GM18502 (cell line): ENCODE results near the gene SMAD2.

Source experiments
- ATAC-seq: cut with Tn5 transposase; IDR thresholded peaks from one replicate; pipeline ENCODE4 v1.9.1; 2021; ENCODE audit warnings: mild to moderate bottlenecking; ENCODE audit not compliant: unreplicated experiment, poor library complexity

Gene SMAD2

DNA sequence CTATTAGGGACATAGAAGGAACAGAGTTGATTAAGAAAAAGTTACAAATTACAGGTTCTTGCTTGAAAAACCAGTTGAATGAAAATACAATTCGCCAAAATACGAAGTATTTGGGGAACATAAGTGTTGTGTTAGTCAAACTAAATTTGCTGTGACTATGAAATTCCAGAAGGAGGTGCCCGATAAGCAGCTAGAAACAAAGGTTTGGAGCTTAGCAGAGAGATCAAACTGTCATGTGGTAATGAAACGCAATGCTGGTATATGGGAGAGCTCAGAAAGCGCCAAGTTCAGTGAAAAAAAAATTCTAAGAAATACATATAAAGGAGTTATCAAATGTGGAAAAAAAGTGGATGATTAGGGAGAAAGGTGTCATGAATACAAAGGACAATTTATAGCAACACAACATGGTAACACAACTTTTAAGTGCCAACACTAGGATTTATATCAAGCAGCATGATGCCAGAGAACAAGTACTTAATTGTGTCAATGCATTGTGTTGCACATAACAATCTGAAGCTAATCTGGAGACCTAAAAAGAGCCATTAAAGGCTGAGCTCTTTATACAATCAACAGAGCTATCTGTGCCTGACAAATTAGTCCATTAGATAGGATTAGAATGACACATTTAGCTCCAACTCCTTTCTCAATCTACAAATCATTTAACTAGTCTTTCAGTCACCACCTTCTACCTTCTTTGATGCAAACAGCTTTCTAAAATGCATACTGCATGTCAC is 31.2 kb downstream of the SMAD2 start:
- no peak for ATAC-seq

DNA sequence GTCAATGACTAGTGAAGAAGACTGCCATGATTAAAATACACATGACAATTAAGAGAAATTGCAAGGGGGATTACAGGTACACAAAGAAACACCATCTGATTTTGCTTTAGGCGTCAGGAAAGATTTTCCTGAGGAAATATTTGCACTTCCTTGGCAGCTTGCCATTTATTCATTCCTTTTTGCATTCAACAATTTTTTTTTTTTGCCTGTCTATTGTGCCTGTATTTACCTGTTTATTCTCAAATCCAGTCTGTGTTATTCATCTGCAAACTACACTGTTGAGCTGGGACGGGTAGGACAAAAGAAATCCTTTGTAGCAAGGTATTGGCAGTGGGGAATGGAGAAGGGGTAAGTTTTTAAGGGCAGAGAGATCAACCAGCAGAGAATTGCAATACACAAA is 31.8 kb downstream of the SMAD2 start:
- ATAC-seq, result no peak

DNA sequence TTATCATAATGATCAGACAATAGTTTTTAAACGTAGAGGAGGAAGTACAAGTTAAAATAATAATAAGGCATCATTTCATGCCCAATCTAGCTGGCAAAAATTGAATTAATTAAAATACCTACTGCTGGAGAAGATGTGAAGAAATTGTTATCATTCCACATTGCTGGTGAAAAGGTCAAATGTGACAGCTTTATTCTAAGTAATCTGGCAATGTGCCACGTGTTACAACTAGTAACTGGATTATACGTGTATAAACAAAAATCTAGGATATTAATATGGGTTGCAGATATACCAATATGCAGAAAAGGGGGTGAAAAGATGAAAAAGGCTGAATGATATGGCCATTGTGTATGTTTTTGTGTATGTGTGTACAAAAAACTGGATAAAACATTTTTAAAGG is 32.4 kb downstream of the SMAD2 start:
- ATAC-seq, result no peak

- no peak for ATAC-seq
Observed at GRCh38 chr18:47895565-47896250, 34.8 kb downstream of the SMAD2 start.

DNA sequence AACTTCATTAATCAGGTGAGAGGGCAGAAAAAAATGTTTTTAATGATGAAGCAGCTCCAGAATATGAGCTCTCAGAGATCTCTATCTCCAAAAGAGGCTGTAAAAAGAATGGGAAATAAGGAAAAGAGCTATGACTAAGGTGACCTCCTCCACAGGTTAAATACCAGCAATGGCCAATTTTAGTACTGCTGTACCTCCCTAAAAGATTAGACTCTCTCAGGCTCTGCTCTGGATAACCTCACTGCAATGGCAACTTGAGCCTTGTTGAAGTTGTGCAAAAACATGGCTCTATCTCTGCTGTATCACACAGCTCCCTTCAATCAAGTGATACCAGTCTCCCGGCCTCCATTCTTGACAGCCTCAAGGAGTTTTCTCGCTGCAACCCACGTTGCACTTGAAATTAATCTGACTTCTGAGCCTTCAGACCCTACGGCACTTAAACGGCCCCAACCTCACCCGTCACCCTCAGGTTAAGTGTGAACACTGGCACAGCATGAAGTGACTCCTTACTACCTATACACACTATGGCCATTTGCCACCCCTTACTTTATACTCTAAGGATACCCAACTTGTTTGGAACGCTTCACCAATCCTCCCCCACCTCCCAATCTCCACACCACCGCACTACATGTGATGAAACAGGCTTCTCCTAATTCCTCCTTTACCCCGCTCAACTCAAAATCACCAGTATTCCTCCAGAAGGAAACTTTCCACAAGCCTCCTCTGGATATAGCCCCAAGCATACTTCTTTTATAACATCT is 36.3 kb downstream of the SMAD2 start:
- ATAC-seq, result no peak

GRCh38 chr18:47893047-47893446 is 37.4 kb downstream of the SMAD2 start:
- no peak for ATAC-seq

DNA sequence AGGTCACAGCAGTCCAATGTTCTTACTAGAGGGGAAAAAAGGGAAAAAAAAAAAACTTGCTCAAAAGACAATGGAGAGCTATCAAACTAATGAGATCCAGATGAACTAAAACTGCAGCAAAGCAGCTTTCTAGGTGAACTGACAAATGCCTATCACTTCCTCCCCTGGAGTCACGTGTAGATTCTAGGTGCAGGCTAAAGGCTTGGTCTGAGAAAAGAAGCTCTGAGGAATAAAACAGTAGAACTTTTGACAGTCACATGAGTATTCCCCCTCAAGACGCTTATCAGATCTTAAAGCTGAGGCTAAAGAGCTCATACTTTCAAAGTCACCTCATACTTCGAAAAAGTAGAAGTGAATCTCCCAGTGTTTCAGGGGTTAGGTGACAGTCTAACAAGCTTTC is 42.3 kb downstream of the SMAD2 start:
- no peak for ATAC-seq

GRCh38 chr18:47887227-47887626 is 43.2 kb downstream of the SMAD2 start:
- no peak for ATAC-seq

- ATAC-seq, result no peak
Observed at GRCh38 chr18:47883771-47884413, 46.6 kb downstream of the SMAD2 start.

GRCh38 chr18:47882641-47883040 is 47.8 kb downstream of the SMAD2 start:
- ATAC-seq, result no peak

DNA sequence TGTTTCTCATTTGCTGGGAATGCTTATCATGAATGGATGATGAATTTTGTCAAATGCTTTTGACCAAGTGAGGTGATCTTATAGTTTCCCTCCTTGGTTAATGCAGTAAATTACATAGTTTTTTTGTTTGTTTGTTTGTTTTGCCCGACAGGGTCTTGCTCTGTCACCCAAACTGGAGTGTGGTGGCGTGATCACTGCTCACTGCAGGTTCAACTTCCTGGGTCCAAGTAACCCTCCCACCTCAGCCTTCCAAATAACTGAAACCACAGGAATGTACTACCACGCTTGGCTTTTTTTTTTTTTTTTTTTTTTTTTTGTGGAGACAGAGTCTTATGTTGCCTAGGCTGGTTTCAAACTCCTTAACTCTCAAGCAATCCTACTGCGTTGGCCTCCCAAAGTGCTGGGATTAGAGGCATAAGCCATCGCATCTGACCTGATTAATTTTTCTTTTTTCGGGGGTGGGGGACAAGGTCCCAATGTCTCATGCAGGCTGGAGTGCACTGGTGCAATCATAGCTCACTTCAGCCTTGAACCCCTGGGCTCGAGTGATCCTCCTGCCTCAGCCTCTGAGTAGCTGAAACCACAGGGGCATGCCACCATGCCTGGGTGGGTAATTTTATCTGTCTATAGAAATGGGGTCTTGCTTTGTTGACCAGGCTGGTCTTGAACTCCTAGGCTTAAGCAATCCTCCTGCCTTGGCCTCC is 48.6 kb downstream of the SMAD2 start:
- ATAC-seq, result no peak

DNA sequence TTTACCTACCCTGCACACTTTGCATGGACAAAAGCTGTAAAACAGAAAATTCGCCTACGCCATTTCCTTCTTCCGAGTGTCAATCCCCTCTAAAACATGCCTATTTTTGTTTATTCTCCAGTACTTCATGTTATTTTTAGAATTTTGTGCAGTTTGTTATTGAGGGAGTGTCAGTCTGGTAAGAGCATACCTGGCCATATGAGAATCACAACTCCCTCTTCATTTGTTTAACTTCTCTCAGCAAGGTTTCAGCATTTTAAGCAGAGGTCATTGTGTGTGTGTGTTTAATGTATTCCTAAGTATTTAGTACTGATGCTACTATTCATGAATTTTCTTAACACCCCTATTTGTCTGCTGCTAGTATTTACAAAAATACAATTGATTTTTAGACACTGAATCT is 49.4 kb downstream of the SMAD2 start:
- ATAC-seq, result no peak

- no peak for ATAC-seq
Observed at GRCh38 chr18:47877892-47878291, 52.6 kb downstream of the SMAD2 start.

- no peak for ATAC-seq
Observed at GRCh38 chr18:47876813-47877212, 53.6 kb downstream of the SMAD2 start.

DNA sequence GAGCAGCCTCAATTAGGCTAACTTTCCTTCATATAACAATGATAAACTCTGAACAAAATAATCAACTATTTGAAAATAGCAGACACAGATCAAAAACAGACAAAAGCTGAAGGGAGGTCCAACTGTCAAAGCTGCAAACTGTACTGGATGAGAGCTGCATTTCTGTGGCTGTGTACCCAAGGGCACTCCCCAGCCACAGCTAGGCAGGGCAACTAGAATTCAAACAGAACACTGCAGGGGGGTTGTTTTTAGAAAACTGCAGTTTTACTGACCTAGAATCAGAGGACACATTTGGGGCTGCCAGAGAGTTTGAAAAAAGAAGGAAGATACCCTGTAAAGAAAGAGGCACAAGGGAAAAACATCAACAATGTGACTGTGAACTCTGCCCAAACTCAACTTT is 56.8 kb downstream of the SMAD2 start:
- no peak for ATAC-seq

- no peak for ATAC-seq
Observed at GRCh38 chr18:47872426-47872825, 58.0 kb downstream of the SMAD2 start.

- no peak for ATAC-seq
Observed at GRCh38 chr18:47871288-47871687, 59.2 kb downstream of the SMAD2 start.

DNA sequence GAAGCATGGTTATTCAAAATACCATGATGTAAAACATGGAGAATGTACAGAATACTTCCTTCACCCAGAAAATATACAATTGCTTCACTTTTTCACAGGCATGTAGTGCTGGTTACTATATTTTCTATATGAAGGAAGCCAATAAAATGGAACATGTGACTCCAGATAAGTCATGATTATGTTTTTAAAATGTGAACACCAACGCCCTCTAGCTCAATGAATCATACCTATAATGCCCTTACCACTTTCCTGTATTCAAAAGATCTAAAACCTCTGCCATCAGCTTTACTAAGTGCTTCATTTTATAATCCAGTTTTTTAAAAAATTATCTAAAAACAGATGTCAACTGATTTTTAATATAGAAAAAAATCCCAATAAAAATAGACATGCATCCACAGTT is 59.9 kb downstream of the SMAD2 start:
- ATAC-seq, result no peak

- no peak for ATAC-seq
Observed at GRCh38 chr18:47868744-47869143, 61.7 kb downstream of the SMAD2 start.

GRCh38 chr18:47865183-47865582 is 65.3 kb downstream of the SMAD2 start:
- ATAC-seq, result no peak
